Esophagus muscularis mucosa (tissue), 3 donors: ENCODE measurements around the gene DNAH12.

Experiments
- CTCF ChIP-seq, 3 experiments: fragments of 200-600 bp in 2 of 3; fragments of 450-650 bp in 1 of 3; sonication (generic) in 2 of 3; IDR thresholded peaks; one replicate each; pipeline ENCODE4 v1.5.1; 2017 to 2019; ENCODE audit warnings: antibody characterized with exemption in 3 of 3, mild to moderate bottlenecking in 2 of 3, moderate library complexity in 1 of 3
- POLR2A ChIP-seq: fragments of 450-650 bp; IDR thresholded peaks from one replicate; pipeline ENCODE4 v1.6.1; 2017; ENCODE audit warnings: antibody characterized with exemption, moderate library complexity, mild to moderate bottlenecking, low read depth

GRCh38 chr3:57393977-57394376 lies 150.2 kb downstream of the DNAH12 start:
- TF ChIP-seq POLR2A (no peak), CTCF (IDR thresholded peaks at IDR 0.05) (no peak)
